Ishikawa (cell line): ENCODE results near the gene RPGR.

ENCODE experiments used
- CEBPB ChIP-seq: IDR thresholded peaks from 2 replicates; pipeline ENCODE4 v1.6.1; 2012
- CREB1 ChIP-seq: IDR thresholded peaks from 2 replicates; pipeline ENCODE4 v1.6.1; 2012; ENCODE audit warnings: low read depth
- EGR1 ChIP-seq: IDR thresholded peaks from 2 replicates; pipeline ENCODE4 v1.6.1; 2012
- EP300 ChIP-seq: IDR thresholded peaks from 2 replicates; pipeline ENCODE4 v1.6.1; 2012; ENCODE audit warnings: borderline replicate concordance
- NFIC ChIP-seq: IDR thresholded peaks from 2 replicates; pipeline ENCODE4 v1.6.1; 2012
- RAD21 ChIP-seq: IDR thresholded peaks from 2 replicates; pipeline ENCODE4 v1.6.1; 2012; ENCODE audit warnings: low read depth
- REST ChIP-seq: IDR thresholded peaks from 2 replicates; pipeline ENCODE4 v1.6.1; 2012; ENCODE audit warnings: low read depth, mild to moderate bottlenecking
- TAF1 ChIP-seq: IDR thresholded peaks from 2 replicates; pipeline ENCODE4 v1.6.1; 2012; ENCODE audit warnings: low read depth, mild to moderate bottlenecking
- TCF12 ChIP-seq: IDR thresholded peaks from 2 replicates; pipeline ENCODE4 v1.6.1; 2012; ENCODE audit warnings: low read depth
- USF1 ChIP-seq: IDR thresholded peaks from 2 replicates; pipeline ENCODE4 v1.6.1; 2012
- YY1 ChIP-seq: IDR thresholded peaks from 2 replicates; pipeline ENCODE4 v1.6.1; 2012; ENCODE audit warnings: low read depth

DNA sequence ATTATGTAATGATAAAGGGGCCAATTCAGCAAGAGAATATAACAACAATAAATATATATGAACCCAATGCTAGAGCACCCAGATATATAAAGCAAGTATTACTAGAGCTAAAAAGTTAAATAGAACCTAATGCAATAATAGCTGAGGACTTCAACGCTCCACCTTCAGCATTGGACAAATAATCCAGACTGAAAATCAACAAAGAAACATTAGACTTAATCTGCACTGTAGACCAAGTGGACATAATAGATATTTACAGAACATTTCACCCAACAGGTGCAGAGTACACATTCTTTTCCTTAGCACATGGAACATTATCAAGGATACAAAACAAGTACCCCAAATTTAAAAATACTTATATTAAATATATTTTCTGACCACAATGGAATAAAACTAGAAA is 49.4 kb upstream of the RPGR start:
- no peak for TF ChIP-seq TCF12
- no peak for TF ChIP-seq YY1
- TF ChIP-seq CEBPB = no peak
- TF ChIP-seq TAF1 = no peak
- TF ChIP-seq NFIC = no peak
- TF ChIP-seq EP300 = no peak
- TF ChIP-seq USF1 = no peak
- no peak for TF ChIP-seq REST
- no peak for TF ChIP-seq EGR1
- no peak for TF ChIP-seq CREB1
- no peak for TF ChIP-seq RAD21
